Neural cell (in vitro differentiated cells): Measurements from ENCODE around the gene KLF9. TPM values are rescaled to one million over a fixed set of nuclear protein-coding genes. Genes with fewer than 3 reads are reported as not detected.

ENCODE experiments used
- H2AFZ ChIP-seq: fragments of 200-600, 300-800 bp; sonication (generic), shearing (Covaris generic); 2 replicates; pipeline ENCODE4 v1.6.0; 2014; ENCODE audit warnings: low read depth, mild to moderate bottlenecking, antibody characterized with exemption, low read length, moderate library complexity
- H3F3A ChIP-seq: fragments of 200-600 bp; shearing (Covaris generic); 2 replicates; pipeline ENCODE4 v1.6.1; 2016; ENCODE audit warnings: mild to moderate bottlenecking, moderate library complexity, mixed read lengths, antibody characterized with exemption, low read length; ENCODE audit not compliant: insufficient read depth, poor library complexity, severe bottlenecking
- H3K27ac ChIP-seq: fragments of 200-600, 300-800 bp; sonication (generic), shearing (Covaris generic); 2 replicates; pipeline ENCODE4 v1.5.1; 2014; ENCODE audit warnings: mild to moderate bottlenecking, low read length, moderate library complexity
- H3K27me3 ChIP-seq: fragments of 300-800, 200-600 bp; sonication (generic), shearing (Covaris generic); 2 replicates; pipeline ENCODE4 v1.6.0; 2014; ENCODE audit warnings: mild to moderate bottlenecking, low read depth, low read length, moderate library complexity; ENCODE audit not compliant: insufficient read depth
- H3K36me3 ChIP-seq: fragments of 300-800, 200-600 bp; sonication (generic), shearing (Covaris generic); 2 replicates; pipeline ENCODE4 v1.5.1; 2014; ENCODE audit warnings: mild to moderate bottlenecking, antibody characterized with exemption, low read length, moderate library complexity; ENCODE audit not compliant: insufficient read depth
- H3K4me2 ChIP-seq: fragments of 300-800, 200-600 bp; sonication (generic), shearing (Covaris generic); 2 replicates; pipeline ENCODE4 v1.6.0; 2014; ENCODE audit warnings: mild to moderate bottlenecking, low read length
- H3K4me3 ChIP-seq: fragments of 300-800, 200-600 bp; sonication (generic), shearing (Covaris generic); 2 replicates; pipeline ENCODE4 v1.5.1; 2014; ENCODE audit warnings: mild to moderate bottlenecking, low read length, moderate library complexity
- H3K79me2 ChIP-seq: fragments of 200-600 bp; shearing (Covaris generic); replicated peaks from 2 replicates; pipeline ENCODE4 v1.6.0; 2014; ENCODE audit warnings: mild to moderate bottlenecking, low read length, moderate library complexity; ENCODE audit not compliant: insufficient read depth
- H3K9ac ChIP-seq: fragments of 300-800, 200-600 bp; sonication (generic), shearing (Covaris generic); 2 replicates; pipeline ENCODE4 v1.6.1; 2016; ENCODE audit warnings: mild to moderate bottlenecking, low read length, mixed read lengths
- H3K9me2 ChIP-seq: fragments of 200-600 bp; shearing (Covaris generic); 2 replicates; pipeline ENCODE4 v1.6.1; 2016; ENCODE audit warnings: mild to moderate bottlenecking, low read length, mixed read lengths; ENCODE audit not compliant: insufficient read depth
- H3K9me3 ChIP-seq: fragments of 200-600, 300-800 bp; sonication (generic), shearing (Covaris generic); 2 replicates; pipeline ENCODE4 v1.6.1; 2016; ENCODE audit warnings: mild to moderate bottlenecking, mixed run types, low read length, moderate library complexity, mixed read lengths
- H4K20me1 ChIP-seq: fragments of 200-600 bp; shearing (Covaris generic); 2 replicates; pipeline ENCODE4 v1.6.1; 2016; ENCODE audit warnings: mild to moderate bottlenecking, mixed run types; ENCODE audit not compliant: insufficient read depth
- CTCF ChIP-seq: fragments of 450-650 bp; IDR thresholded peaks from 2 replicates; pipeline ENCODE4 v1.5.1; 2014; ENCODE audit warnings: antibody characterized with exemption, mild to moderate bottlenecking, moderate library complexity; ENCODE audit not compliant: poor library complexity, severe bottlenecking
- EP300 ChIP-seq: fragments of 450-650 bp; conservative IDR thresholded peaks from 2 replicates; pipeline ENCODE4 v1.6.1; 2014; ENCODE audit warnings: antibody characterized with exemption, mild to moderate bottlenecking, moderate library complexity; ENCODE audit not compliant: poor library complexity, severe bottlenecking
- EZH2 ChIP-seq: fragments of 200-600, 300-800 bp; shearing (Covaris generic), sonication (generic); IDR thresholded peaks from 2 replicates; pipeline ENCODE4 v1.6.1; 2014; ENCODE audit warnings: antibody characterized with exemption, low read length, borderline replicate concordance, mild to moderate bottlenecking; ENCODE audit not compliant: insufficient read depth, poor library complexity, severe bottlenecking
- MXI1 ChIP-seq: fragments of 450-650 bp; conservative IDR thresholded peaks from 2 replicates; pipeline ENCODE4 v1.6.1; 2014; ENCODE audit warnings: antibody characterized with exemption, mild to moderate bottlenecking; ENCODE audit not compliant: poor library complexity, severe bottlenecking
- POLR2AphosphoS5 ChIP-seq: IDR thresholded peaks from 2 replicates; pipeline ENCODE4 v1.6.1; 2012
- RAD21 ChIP-seq: fragments of 450-650 bp; conservative IDR thresholded peaks from 2 replicates; pipeline ENCODE4 v1.6.1; 2014; ENCODE audit warnings: antibody characterized with exemption, mild to moderate bottlenecking, moderate library complexity
- REST ChIP-seq: IDR thresholded peaks from 2 replicates; pipeline ENCODE4 v1.6.1; 2012; ENCODE audit warnings: borderline replicate concordance
- SMC3 ChIP-seq: fragments of 450-650 bp; conservative IDR thresholded peaks from 2 replicates; pipeline ENCODE4 v1.6.1; 2014; ENCODE audit warnings: antibody characterized with exemption, mild to moderate bottlenecking, moderate library complexity; ENCODE audit not compliant: poor library complexity
- TAF1 ChIP-seq: IDR thresholded peaks from 2 replicates; pipeline ENCODE4 v1.6.1; 2012; ENCODE audit warnings: low read depth
- polyA plus RNA-seq: library from polyadenylated mRNA; depleted of rRNA; stranded (reverse); fragments of >200 nt; gene quantifications from 2 replicates; pipeline ENCODE4 v1.2.3, GENCODE V29; 2014

Gene KLF9
- polyA plus RNA-seq, 1 donor from 2014 or later = 0.11 TPM

- Histone ChIP-seq H3K4me3 (no peak overlapping the region), H2AFZ (no peak overlapping the region), H3F3A (no peaks in the 10 kb centered on the region), H3K9ac (no peak overlapping the region), H3K36me3 (no peaks in the 10 kb centered on the region), H3K27me3 (no peaks in the 10 kb centered on the region), H3K9me2 (no peaks in the 10 kb centered on the region), H3K79me2 (no peaks in the 10 kb centered on the region), H3K4me2 (no peak overlapping the region), H4K20me1 (no peaks in the 10 kb centered on the region), H3K27ac (no peak overlapping the region), H3K9me3 (no peaks in the 10 kb centered on the region)
- TF ChIP-seq SMC3 (no peak), EZH2 (no peak), TAF1 (no peak)
Observed at GRCh38 chr9:70374962-70375618, 39.4 kb downstream of the KLF9 start.

- Histone ChIP-seq H3K27ac (no peak overlapping the region), H3K4me2 (no peak overlapping the region), H3F3A (no peaks in the 10 kb centered on the region), H2AFZ (no peak overlapping the region), H3K4me3 (no peak overlapping the region), H3K9me2 (no peaks in the 10 kb centered on the region), H3K9me3 (no peaks in the 10 kb centered on the region), H3K79me2 (no peaks in the 10 kb centered on the region), H4K20me1 (no peaks in the 10 kb centered on the region), H3K36me3 (no peaks in the 10 kb centered on the region), H3K9ac (no peak overlapping the region), H3K27me3 (no peaks in the 10 kb centered on the region)
- TF ChIP-seq RAD21 = no peak
- no peak for TF ChIP-seq TAF1
- no peak for TF ChIP-seq POLR2AphosphoS5
- no peak for TF ChIP-seq CTCF
- no peak for TF ChIP-seq EP300
- TF ChIP-seq SMC3 = no peak
- TF ChIP-seq EZH2 = no peak
- no peak for TF ChIP-seq MXI1
Observed at GRCh38 chr9:70367305-70367930, 47.0 kb downstream of the KLF9 start.

GRCh38 chr9:70363760-70364159, 50.7 kb downstream of the KLF9 start:
- no peak for TF ChIP-seq POLR2AphosphoS5
- no peak for TF ChIP-seq EP300
- no peak for TF ChIP-seq SMC3
- TF ChIP-seq TAF1 = no peak
- no peak for TF ChIP-seq EZH2
- TF ChIP-seq RAD21 = no peak
- TF ChIP-seq MXI1 = no peak
- TF ChIP-seq CTCF = no peak
- TF ChIP-seq REST = no peak
- Histone ChIP-seq H3K4me2 (no peak overlapping the region), H4K20me1 (no peaks in the 10 kb centered on the region), H3K9me2 (no peaks in the 10 kb centered on the region), H3K9me3 (no peaks in the 10 kb centered on the region), H3K9ac (no peak overlapping the region), H3K4me3 (no peak overlapping the region), H2AFZ (no peak overlapping the region), H3K79me2 (no peaks in the 10 kb centered on the region), H3K27ac (no peak overlapping the region), H3K27me3 (no peaks in the 10 kb centered on the region), H3F3A (no peaks in the 10 kb centered on the region), H3K36me3 (no peaks in the 10 kb centered on the region)
